Astrocyte (in vitro differentiated cells and primary cell): ENCODE data around the gene TSPEAR.

Experiments used
- EZH2 ChIP-seq: IDR thresholded peaks from 2 replicates; pipeline ENCODE4 v1.6.1; 2012; ENCODE audit warnings: mild to moderate bottlenecking, low read length, inconsistent platforms; ENCODE audit not compliant: insufficient read depth
- TF ChIP-seq, protein P1 (sequence below): IDR thresholded peaks from 2 replicates; pipeline ENCODE4 v1.5.1; 2011; ENCODE audit warnings: low read depth, mild to moderate bottlenecking, inconsistent platforms, low read length, moderate library complexity; ENCODE audit not compliant: insufficient read depth

DNA sequence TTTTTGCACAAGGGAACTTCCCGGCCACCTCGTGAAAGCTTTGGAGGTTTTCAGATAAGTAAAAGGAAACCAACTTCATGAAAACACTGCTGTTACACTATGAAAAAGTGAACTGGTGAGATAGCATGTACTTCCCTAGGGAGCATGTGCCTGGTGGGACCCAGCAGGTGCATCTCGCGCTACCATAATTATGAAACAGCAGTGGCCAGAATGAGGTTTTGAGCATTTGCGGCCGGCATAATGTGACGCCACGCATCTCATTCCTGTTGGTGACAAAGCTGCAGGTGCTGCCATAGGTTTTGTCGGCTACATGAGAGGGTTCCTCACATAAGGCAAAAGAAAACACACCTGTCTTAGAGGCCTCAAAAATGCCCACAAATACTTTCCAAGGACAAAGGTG, 154.5 kb downstream of the TSPEAR start:
- TF ChIP-seq, protein P1, sequence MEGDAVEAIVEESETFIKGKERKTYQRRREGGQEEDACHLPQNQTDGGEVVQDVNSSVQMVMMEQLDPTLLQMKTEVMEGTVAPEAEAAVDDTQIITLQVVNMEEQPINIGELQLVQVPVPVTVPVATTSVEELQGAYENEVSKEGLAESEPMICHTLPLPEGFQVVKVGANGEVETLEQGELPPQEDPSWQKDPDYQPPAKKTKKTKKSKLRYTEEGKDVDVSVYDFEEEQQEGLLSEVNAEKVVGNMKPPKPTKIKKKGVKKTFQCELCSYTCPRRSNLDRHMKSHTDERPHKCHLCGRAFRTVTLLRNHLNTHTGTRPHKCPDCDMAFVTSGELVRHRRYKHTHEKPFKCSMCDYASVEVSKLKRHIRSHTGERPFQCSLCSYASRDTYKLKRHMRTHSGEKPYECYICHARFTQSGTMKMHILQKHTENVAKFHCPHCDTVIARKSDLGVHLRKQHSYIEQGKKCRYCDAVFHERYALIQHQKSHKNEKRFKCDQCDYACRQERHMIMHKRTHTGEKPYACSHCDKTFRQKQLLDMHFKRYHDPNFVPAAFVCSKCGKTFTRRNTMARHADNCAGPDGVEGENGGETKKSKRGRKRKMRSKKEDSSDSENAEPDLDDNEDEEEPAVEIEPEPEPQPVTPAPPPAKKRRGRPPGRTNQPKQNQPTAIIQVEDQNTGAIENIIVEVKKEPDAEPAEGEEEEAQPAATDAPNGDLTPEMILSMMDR: no peak
- TF ChIP-seq EZH2: no peak
